Measurements from ENCODE around the gene DHX35.

GRCh38 chr20:39066471-39067242 lies 104.5 kb downstream of the DHX35 start:
- TF ChIP-seq ZNF768 (tag by site-specific recombination; IDR thresholded peaks at IDR 0.05) (no peak), ZNF514 (tag by site-specific recombination; IDR thresholded peaks at IDR 0.05) (no peak), ZNF776 (tag by site-specific recombination; IDR thresholded peaks at IDR 0.05; ENCODE audit: borderline replicate concordance) (no peak), ZNF146 (tag by site-specific recombination; IDR thresholded peaks at IDR 0.05) (no peak), ZBTB17 (tag by site-specific recombination; IDR thresholded peaks at IDR 0.05) (no peak), ZNF37A (tag by site-specific recombination; IDR thresholded peaks at IDR 0.05) (no peak), ZNF362 (tag by site-specific recombination; IDR thresholded peaks at IDR 0.05) (no peak)
- TF ChIP-seq, protein P1, sequence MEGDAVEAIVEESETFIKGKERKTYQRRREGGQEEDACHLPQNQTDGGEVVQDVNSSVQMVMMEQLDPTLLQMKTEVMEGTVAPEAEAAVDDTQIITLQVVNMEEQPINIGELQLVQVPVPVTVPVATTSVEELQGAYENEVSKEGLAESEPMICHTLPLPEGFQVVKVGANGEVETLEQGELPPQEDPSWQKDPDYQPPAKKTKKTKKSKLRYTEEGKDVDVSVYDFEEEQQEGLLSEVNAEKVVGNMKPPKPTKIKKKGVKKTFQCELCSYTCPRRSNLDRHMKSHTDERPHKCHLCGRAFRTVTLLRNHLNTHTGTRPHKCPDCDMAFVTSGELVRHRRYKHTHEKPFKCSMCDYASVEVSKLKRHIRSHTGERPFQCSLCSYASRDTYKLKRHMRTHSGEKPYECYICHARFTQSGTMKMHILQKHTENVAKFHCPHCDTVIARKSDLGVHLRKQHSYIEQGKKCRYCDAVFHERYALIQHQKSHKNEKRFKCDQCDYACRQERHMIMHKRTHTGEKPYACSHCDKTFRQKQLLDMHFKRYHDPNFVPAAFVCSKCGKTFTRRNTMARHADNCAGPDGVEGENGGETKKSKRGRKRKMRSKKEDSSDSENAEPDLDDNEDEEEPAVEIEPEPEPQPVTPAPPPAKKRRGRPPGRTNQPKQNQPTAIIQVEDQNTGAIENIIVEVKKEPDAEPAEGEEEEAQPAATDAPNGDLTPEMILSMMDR (tag by site-specific recombination; IDR thresholded peaks at IDR 0.05) = no peak

Data from HEK293 (cell line).